H9 (cell line): ENCODE results near the gene CHRNG. TPM values are rescaled to one million over a fixed set of nuclear protein-coding genes. Genes with fewer than 3 reads are reported as not detected.

Source experiments
- DNase-seq: peaks from one replicate; pipeline ENCODE4 v3.0.0-alpha.2; 2017
- H2AFZ ChIP-seq: one replicate; pipeline ENCODE4 v1.6.1; 2013; ENCODE audit warnings: mild to moderate bottlenecking, low read length, control low read depth, moderate library complexity
- H2AK5ac ChIP-seq: 2 replicates; pipeline ENCODE4 v1.6.1; 2013; ENCODE audit warnings: low read length, control low read depth, mixed read lengths; ENCODE audit not compliant: insufficient read length
- H2BK120ac ChIP-seq: one replicate; pipeline ENCODE4 v1.6.1; 2013; ENCODE audit warnings: low read depth, mild to moderate bottlenecking, low read length, control low read depth, inconsistent platforms; ENCODE audit not compliant: poor library complexity, severe bottlenecking
- H2BK12ac ChIP-seq: 2 replicates; pipeline ENCODE4 v1.6.1; 2013; ENCODE audit warnings: low read length, control low read depth, mixed read lengths, low read depth; ENCODE audit not compliant: insufficient read length
- H2BK15ac ChIP-seq: 2 replicates; pipeline ENCODE4 v1.6.1; 2013; ENCODE audit warnings: low read depth, low read length, control low read depth
- H2BK20ac ChIP-seq: one replicate; pipeline ENCODE4 v1.6.1; 2013; ENCODE audit warnings: low read depth, mild to moderate bottlenecking, low read length, control low read depth, inconsistent platforms; ENCODE audit not compliant: poor library complexity, severe bottlenecking
- H2BK5ac ChIP-seq: 2 replicates; pipeline ENCODE4 v1.6.1; 2013; ENCODE audit warnings: low read length, control low read depth, mixed read lengths; ENCODE audit not compliant: insufficient read length
- H3K14ac ChIP-seq: 2 replicates; pipeline ENCODE4 v1.6.1; 2013; ENCODE audit warnings: low read length, control low read depth; ENCODE audit not compliant: insufficient read depth
- H3K18ac ChIP-seq: 2 replicates; pipeline ENCODE4 v1.6.1; 2013; ENCODE audit warnings: low read depth, mild to moderate bottlenecking, mixed read lengths, low read length, control low read depth; ENCODE audit not compliant: insufficient read length
- H3K23ac ChIP-seq: 2 replicates; pipeline ENCODE4 v1.6.1; 2013; ENCODE audit warnings: low read length, control low read depth, mixed read lengths, low read depth; ENCODE audit not compliant: insufficient read length
- H3K23me2 ChIP-seq: 2 replicates; pipeline ENCODE4 v1.6.1; 2013; ENCODE audit warnings: low read depth, mild to moderate bottlenecking, mixed read lengths, low read length, control low read depth; ENCODE audit not compliant: insufficient read length, poor library complexity, severe bottlenecking
- H3K27ac ChIP-seq: 2 replicates; pipeline ENCODE4 v1.5.1; 2013; ENCODE audit warnings: low read length, control low read depth, mixed read lengths, low read depth; ENCODE audit not compliant: insufficient read length
- H3K27me3 ChIP-seq: 2 replicates; pipeline ENCODE4 v1.6.1; 2013; ENCODE audit warnings: low read length, control low read depth, inconsistent platforms; ENCODE audit not compliant: insufficient read depth
- H3K4ac ChIP-seq: 2 replicates; pipeline ENCODE4 v1.6.1; 2013; ENCODE audit warnings: low read depth, mild to moderate bottlenecking, control low read depth, inconsistent platforms, low read length, moderate library complexity
- H3K4me1 ChIP-seq: 2 replicates; pipeline ENCODE4 v1.6.1; 2013; ENCODE audit warnings: low read length, control low read depth, inconsistent platforms; ENCODE audit not compliant: insufficient read depth
- H3K4me2 ChIP-seq: 2 replicates; pipeline ENCODE4 v1.6.1; 2013; ENCODE audit warnings: low read length, control low read depth, mixed read lengths; ENCODE audit not compliant: insufficient read length, insufficient read depth
- H3K56ac ChIP-seq: 2 replicates; pipeline ENCODE4 v1.6.1; 2013; ENCODE audit warnings: low read depth, mild to moderate bottlenecking, mixed read lengths, low read length, control low read depth; ENCODE audit not compliant: insufficient read length
- H3K79me1 ChIP-seq: 2 replicates; pipeline ENCODE4 v1.6.1; 2013; ENCODE audit warnings: low read depth, mild to moderate bottlenecking, moderate library complexity, low read length, control low read depth, inconsistent platforms; ENCODE audit not compliant: insufficient read depth, poor library complexity, severe bottlenecking
- H3K79me2 ChIP-seq: 2 replicates; pipeline ENCODE4 v1.6.1; 2013; ENCODE audit warnings: low read length, control low read depth, inconsistent platforms; ENCODE audit not compliant: insufficient read depth
- H3K9ac ChIP-seq: 2 replicates; pipeline ENCODE4 v1.6.1; 2013; ENCODE audit warnings: low read length, control low read depth, mixed read lengths; ENCODE audit not compliant: insufficient read length; ENCODE audit errors: extremely low read depth
- H3K9me3 ChIP-seq: one replicate; pipeline ENCODE4 v1.6.1; 2013; ENCODE audit warnings: low read depth, low read length, inconsistent platforms; ENCODE audit not compliant: control insufficient read depth
- H3T11ph ChIP-seq: one replicate; pipeline ENCODE4 v1.6.1; 2013; ENCODE audit warnings: mild to moderate bottlenecking, low read length, control low read depth, inconsistent platforms
- H4K20me1 ChIP-seq: one replicate; pipeline ENCODE4 v1.6.1; 2013; ENCODE audit not compliant: control insufficient read depth, insufficient read length, insufficient read depth
- H4K5ac ChIP-seq: 2 replicates; pipeline ENCODE4 v1.6.1; 2013; ENCODE audit warnings: low read depth, mild to moderate bottlenecking, mixed read lengths, low read length, control low read depth; ENCODE audit not compliant: insufficient read length
- H4K8ac ChIP-seq: replicated peaks from 2 replicates; pipeline ENCODE4 v1.6.1; 2013; ENCODE audit warnings: low read length, control low read depth, mixed read lengths, low read depth; ENCODE audit not compliant: insufficient read length
- H4K91ac ChIP-seq: 2 replicates; pipeline ENCODE4 v1.6.1; 2013; ENCODE audit warnings: low read depth, mild to moderate bottlenecking, moderate library complexity, mixed read lengths, low read length, control low read depth; ENCODE audit not compliant: insufficient read length
- H3K27ac Mint-ChIP-seq, 3 experiments: 2 replicates in 2 of 3; 3 replicates in 1 of 3; pipeline ENCODE4 v1.8.0; 2020 to 2021; ENCODE audit warnings: mixed read lengths in 3 of 3, mild to moderate bottlenecking in 1 of 3, moderate library complexity in 1 of 3
- H3K27me3 Mint-ChIP-seq: 2 replicates; pipeline ENCODE4 v1.8.0; 2021; ENCODE audit warnings: low read depth, mild to moderate bottlenecking, moderate library complexity, mixed read lengths
- H3K36me3 Mint-ChIP-seq, 3 experiments: 2 replicates in 2 of 3; 3 replicates in 1 of 3; pipeline ENCODE4 v1.8.0; 2020 to 2021; ENCODE audit warnings: low read depth in 3 of 3, mixed read lengths in 3 of 3; ENCODE audit not compliant: insufficient read depth in 1 of 3
- H3K4me1 Mint-ChIP-seq, 2 experiments: 2 replicates each; pipeline ENCODE4 v1.8.0; 2020; ENCODE audit warnings: mixed read lengths in 2 of 2
- H3K4me3 Mint-ChIP-seq, 2 experiments: 2 replicates in 1 of 2; 3 replicates in 1 of 2; pipeline ENCODE4 v1.8.0; 2020 to 2021; ENCODE audit warnings: mild to moderate bottlenecking in 2 of 2, mixed read lengths in 2 of 2, moderate library complexity in 1 of 2
- H3K9me3 Mint-ChIP-seq, 2 experiments: 2 replicates in 1 of 2; 3 replicates in 1 of 2; pipeline ENCODE4 v1.8.0; 2020; ENCODE audit warnings: mild to moderate bottlenecking in 2 of 2, mixed read lengths in 2 of 2, moderate library complexity in 1 of 2
- total RNA-seq: library from RNA; stranded (reverse); gene quantifications from 2 replicates; pipeline ENCODE4 v1.2.1, GENCODE V29; 2021
- TF ChIP-seq, protein P1 (sequence below): fragments of 200-600 bp; sonication (generic); conservative IDR thresholded peaks from 3 replicates; pipeline ENCODE4 v1.8.0; 2021; ENCODE audit warnings: antibody characterized with exemption, mild to moderate bottlenecking

Gene CHRNG
- total RNA-seq, 1 experiment from 2014 or later = not detected

DNA sequence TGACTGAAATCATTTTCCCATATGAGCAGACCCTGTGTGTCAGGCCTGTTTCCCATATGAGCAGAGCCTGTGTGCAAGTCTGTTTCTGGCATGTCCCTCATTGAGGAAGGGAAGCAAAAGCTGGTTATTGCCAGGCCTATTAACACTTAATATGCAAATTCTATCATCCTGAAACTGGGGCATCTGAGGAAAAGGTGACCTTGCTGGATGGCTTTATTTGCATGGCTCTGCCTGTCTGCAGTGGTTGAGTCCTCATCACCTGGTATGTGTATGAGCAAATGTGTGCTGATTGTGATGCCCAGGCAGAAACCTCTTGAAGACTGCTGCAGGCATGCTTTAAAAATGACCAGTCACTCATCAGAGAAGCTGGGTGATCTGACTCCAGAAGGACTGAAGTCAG lies 42.2 kb downstream of the CHRNG start:
- H2AK5ac ChIP-seq = no peak overlapping the region
- H3K4me2 ChIP-seq = no peak overlapping the region
- H2AFZ ChIP-seq = no peak overlapping the region
- H2BK12ac ChIP-seq = no peak overlapping the region
- no peak overlapping the region for H4K5ac ChIP-seq
- Mint-ChIP-seq H3K36me3 (peaks cover 17 to 38% (median 19%) of the 10 kb centered on the region in 3 experiments; a peak in 6 of 7 replicates), H3K27ac (no peak overlapping the region), H3K9me3 (no peaks in the 10 kb centered on the region; a peak in 1 of 5 replicates), H3K27me3 (no peaks in the 10 kb centered on the region), H3K4me3 (no peak overlapping the region), H3K4me1 (peaks cover 3 to 5% of the 10 kb centered on the region in 2 experiments; a peak in 2 of 4 replicates)
- H4K91ac ChIP-seq = no peak overlapping the region
- no peak overlapping the region for H3K27ac ChIP-seq
- no peaks in the 10 kb centered on the region for H4K20me1 ChIP-seq
- H3K23me2 ChIP-seq = no peaks in the 10 kb centered on the region
- no peak overlapping the region for H3K56ac ChIP-seq
- H3T11ph ChIP-seq = no peak overlapping the region
- no peak overlapping the region for H3K18ac ChIP-seq
- H2BK120ac ChIP-seq = no peak overlapping the region
- no peaks in the 10 kb centered on the region for H3K79me2 ChIP-seq
- TF ChIP-seq, protein P1, sequence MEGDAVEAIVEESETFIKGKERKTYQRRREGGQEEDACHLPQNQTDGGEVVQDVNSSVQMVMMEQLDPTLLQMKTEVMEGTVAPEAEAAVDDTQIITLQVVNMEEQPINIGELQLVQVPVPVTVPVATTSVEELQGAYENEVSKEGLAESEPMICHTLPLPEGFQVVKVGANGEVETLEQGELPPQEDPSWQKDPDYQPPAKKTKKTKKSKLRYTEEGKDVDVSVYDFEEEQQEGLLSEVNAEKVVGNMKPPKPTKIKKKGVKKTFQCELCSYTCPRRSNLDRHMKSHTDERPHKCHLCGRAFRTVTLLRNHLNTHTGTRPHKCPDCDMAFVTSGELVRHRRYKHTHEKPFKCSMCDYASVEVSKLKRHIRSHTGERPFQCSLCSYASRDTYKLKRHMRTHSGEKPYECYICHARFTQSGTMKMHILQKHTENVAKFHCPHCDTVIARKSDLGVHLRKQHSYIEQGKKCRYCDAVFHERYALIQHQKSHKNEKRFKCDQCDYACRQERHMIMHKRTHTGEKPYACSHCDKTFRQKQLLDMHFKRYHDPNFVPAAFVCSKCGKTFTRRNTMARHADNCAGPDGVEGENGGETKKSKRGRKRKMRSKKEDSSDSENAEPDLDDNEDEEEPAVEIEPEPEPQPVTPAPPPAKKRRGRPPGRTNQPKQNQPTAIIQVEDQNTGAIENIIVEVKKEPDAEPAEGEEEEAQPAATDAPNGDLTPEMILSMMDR = no peak
- no peak overlapping the region for H2BK15ac ChIP-seq
- no peak overlapping the region for H2BK5ac ChIP-seq
- H2BK20ac ChIP-seq = no peak overlapping the region
- no peaks in the 10 kb centered on the region for H3K79me1 ChIP-seq
- no peak overlapping the region for H4K8ac ChIP-seq
- H3K23ac ChIP-seq = no peak overlapping the region
- H3K9me3 ChIP-seq = no peaks in the 10 kb centered on the region
- no peaks in the 10 kb centered on the region for H3K4me1 ChIP-seq
- no peaks in the 10 kb centered on the region for H3K27me3 ChIP-seq
- no peak for DNase-seq
- H3K4ac ChIP-seq = no peak overlapping the region
- H3K9ac ChIP-seq = no peak overlapping the region
- no peak overlapping the region for H3K14ac ChIP-seq
